Measurements from ENCODE around the gene SYF2. TPM values are rescaled to one million over a fixed set of nuclear protein-coding genes. Genes with fewer than 3 reads are reported as not detected.

Gene SYF2
- total and polyA plus RNA-seq, 2 donors (not counting 3 experiments of a cell fraction or from before 2014, with no cell fraction given) = 9.3 to 38.0 TPM

- H3K4me1 ChIP-seq (ENCODE audit: control insufficient read depth, extremely low read depth, insufficient read depth, low read length) = no peaks in the 10 kb centered on the region
- BruUV-seq (replicated peaks) = no TSS peak
- no peaks in the 10 kb centered on the region for H4K20me1 ChIP-seq (replicated peaks; ENCODE audit: control insufficient read depth, extremely low read depth, insufficient read depth, low read length)
- no peak overlapping the region for H3K4me3 ChIP-seq (replicated peaks in 1 of 3; ENCODE audit: insufficient read depth in 1 of 3, low read depth in 1 of 3, low read length in 3 of 3)
- no peaks in the 10 kb centered on the region for H3K9me3 ChIP-seq (replicated peaks; ENCODE audit: control insufficient read depth, insufficient read depth, low read length)
- POLR2A ChIA-PET = interaction anchor here (1.4 kb wide), 1 partner anchor 42 kb away, joined by 3 read pairs; the partner anchor contains the start of gene RSRP1
- peaks cover 3 to 5% of the 10 kb centered on the region in 2 experiments for H3K27me3 ChIP-seq (ENCODE audit: control insufficient read depth in 2 of 2, insufficient read depth in 2 of 2, low read length in 2 of 2)
- H3K4me2 ChIP-seq (ENCODE audit: insufficient read depth, low read length) = no peak overlapping the region
- H3K9ac ChIP-seq (replicated peaks; ENCODE audit: extremely low read depth, insufficient read depth, low read length) = no peak overlapping the region
- no peaks in the 10 kb centered on the region for H3K36me3 ChIP-seq (ENCODE audit: control insufficient read depth in 2 of 2, extremely low read depth in 1 of 2, insufficient read depth in 2 of 2, low read length in 2 of 2)
- no peak overlapping the region for H2AFZ ChIP-seq (ENCODE audit: low read depth, low read length)
- TF ChIP-seq MYC (IDR thresholded peaks at IDR 0.05; ENCODE audit: low read depth, low read length) (no peak), JUN (IDR thresholded peaks at IDR 0.05; ENCODE audit: borderline replicate concordance, insufficient read depth, insufficient read length, low read depth) (no peak), EZH2 (IDR thresholded peaks at IDR 0.05; ENCODE audit: borderline replicate concordance, low read depth, low read length, severe bottlenecking) (no peak), POLR2AphosphoS5 (IDR thresholded peaks at IDR 0.05; ENCODE audit: insufficient read depth, low read depth, low read length) (no peak), POLR2A (IDR thresholded peaks at IDR 0.05; ENCODE audit: low read depth, low read length) (no peak), GATA2 (IDR thresholded peaks at IDR 0.05; ENCODE audit: insufficient read depth, insufficient read length, low read depth, low read length) (no peak), FOS (IDR thresholded peaks at IDR 0.05; ENCODE audit: borderline replicate concordance, insufficient read depth, low read length) (no peak)
- TF ChIP-seq, protein P1, sequence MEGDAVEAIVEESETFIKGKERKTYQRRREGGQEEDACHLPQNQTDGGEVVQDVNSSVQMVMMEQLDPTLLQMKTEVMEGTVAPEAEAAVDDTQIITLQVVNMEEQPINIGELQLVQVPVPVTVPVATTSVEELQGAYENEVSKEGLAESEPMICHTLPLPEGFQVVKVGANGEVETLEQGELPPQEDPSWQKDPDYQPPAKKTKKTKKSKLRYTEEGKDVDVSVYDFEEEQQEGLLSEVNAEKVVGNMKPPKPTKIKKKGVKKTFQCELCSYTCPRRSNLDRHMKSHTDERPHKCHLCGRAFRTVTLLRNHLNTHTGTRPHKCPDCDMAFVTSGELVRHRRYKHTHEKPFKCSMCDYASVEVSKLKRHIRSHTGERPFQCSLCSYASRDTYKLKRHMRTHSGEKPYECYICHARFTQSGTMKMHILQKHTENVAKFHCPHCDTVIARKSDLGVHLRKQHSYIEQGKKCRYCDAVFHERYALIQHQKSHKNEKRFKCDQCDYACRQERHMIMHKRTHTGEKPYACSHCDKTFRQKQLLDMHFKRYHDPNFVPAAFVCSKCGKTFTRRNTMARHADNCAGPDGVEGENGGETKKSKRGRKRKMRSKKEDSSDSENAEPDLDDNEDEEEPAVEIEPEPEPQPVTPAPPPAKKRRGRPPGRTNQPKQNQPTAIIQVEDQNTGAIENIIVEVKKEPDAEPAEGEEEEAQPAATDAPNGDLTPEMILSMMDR (IDR thresholded peaks at IDR 0.05; ENCODE audit: extremely low read depth in 1 of 2, insufficient read depth in 1 of 2, low read depth in 1 of 2, low read length in 2 of 2) = no peak
- TF ChIP-seq, protein P2, sequence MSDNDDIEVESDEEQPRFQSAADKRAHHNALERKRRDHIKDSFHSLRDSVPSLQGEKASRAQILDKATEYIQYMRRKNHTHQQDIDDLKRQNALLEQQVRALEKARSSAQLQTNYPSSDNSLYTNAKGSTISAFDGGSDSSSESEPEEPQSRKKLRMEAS (IDR thresholded peaks at IDR 0.05; ENCODE audit: insufficient read depth, insufficient read length) = no peak
- DNase-seq (ENCODE audit: low read depth, low spot score) (no peak), FAIRE-seq (no peak)
- dilution Hi-C loops (cut with MboI; ENCODE audit: extremely low pct_ligation_motif_present, low sequenced_read_pairs) = no loop called here
- H3K79me2 ChIP-seq (ENCODE audit: control insufficient read depth, insufficient read depth, low read length) = no peaks in the 10 kb centered on the region
- CTCF ChIA-PET = interaction anchor here (0.8 to 1.8 kb wide), 9 partner anchors 9 to 358 kb away, joined by 3 to 7 read pairs (median 3); no protein-coding TSS in a partner anchor
- H3K9me1 ChIP-seq (replicated peaks; ENCODE audit: control insufficient read depth, extremely low read depth, insufficient read depth, low read length) = no peaks in the 10 kb centered on the region
- H3K27ac ChIP-seq (ENCODE audit: insufficient read depth, low read depth, low read length) = no peak overlapping the region
- intact Hi-C loops (cut with micrococcal nuclease) = loop anchor here (2.0 to 5.0 kb wide), 2 partner anchors 168 to 357 kb away; no protein-coding TSS in a partner anchor
Measured at GRCh38 chr1:25205786-25206185, 26.5 kb downstream of the SYF2 start.
